GM23338 (cell line): ENCODE results near the gene PHC3. TPM values are rescaled to one million over a fixed set of nuclear protein-coding genes. Genes with fewer than 3 reads are reported as not detected.

Experiments used
- ATAC-seq: fragments of 200-7000 bp; cut with Tn5 transposase; 3 replicates; pipeline ENCODE4 v1.9.1; 2020
- DNase-seq: peaks from one replicate; pipeline ENCODE4 v3.0.0-alpha.2; 2015; ENCODE audit warnings: low spot score
- H2AFZ ChIP-seq: fragments of 200-600 bp; sonication (generic); 2 replicates; pipeline ENCODE4 v1.8.0; 2016; ENCODE audit warnings: antibody characterized with exemption, mild to moderate bottlenecking, moderate library complexity
- H3F3A ChIP-seq: fragments of 200-600 bp; sonication (generic); replicated peaks from 2 replicates; pipeline ENCODE4 v1.8.0; 2017; ENCODE audit warnings: antibody characterized with exemption, mixed run types, low read depth
- H3K27ac ChIP-seq: fragments of 200-600 bp; sonication (generic); 2 replicates; pipeline ENCODE4 v1.6.1; 2016; ENCODE audit warnings: low read depth
- H3K27me3 ChIP-seq: fragments of 200-600 bp; sonication (generic); 2 replicates; pipeline ENCODE4 v1.8.0; 2016; ENCODE audit warnings: mild to moderate bottlenecking, mixed run types, moderate library complexity; ENCODE audit not compliant: insufficient read depth
- H3K36me3 ChIP-seq: fragments of 200-600 bp; sonication (generic); 2 replicates; pipeline ENCODE4 v1.8.0; 2016; ENCODE audit warnings: mild to moderate bottlenecking; ENCODE audit not compliant: insufficient read depth
- H3K4me1 ChIP-seq: fragments of 200-600 bp; sonication (generic); 2 replicates; pipeline ENCODE4 v1.8.0; 2016; ENCODE audit warnings: mild to moderate bottlenecking, moderate library complexity; ENCODE audit not compliant: insufficient read depth
- H3K4me2 ChIP-seq: fragments of 200-600 bp; sonication (generic); 2 replicates; pipeline ENCODE4 v1.7.1; 2017; ENCODE audit warnings: mixed run types
- H3K4me3 ChIP-seq: fragments of 200-600 bp; sonication (generic); 2 replicates; pipeline ENCODE4 v1.6.1; 2016; ENCODE audit warnings: mixed run types
- H3K79me2 ChIP-seq: fragments of 200-600 bp; sonication (generic); replicated peaks from 2 replicates; pipeline ENCODE4 v1.8.0; 2017; ENCODE audit warnings: mild to moderate bottlenecking; ENCODE audit not compliant: insufficient read depth
- H3K9me2 ChIP-seq: fragments of 200-600 bp; sonication (generic); 2 replicates; pipeline ENCODE4 v1.8.0; 2017; ENCODE audit not compliant: insufficient read depth
- H4K20me1 ChIP-seq: fragments of 200-600 bp; sonication (generic); replicated peaks from 2 replicates; pipeline ENCODE4 v1.8.0; 2017; ENCODE audit warnings: mild to moderate bottlenecking; ENCODE audit not compliant: insufficient read depth
- H3K27ac Mint-ChIP-seq: 2 replicates; pipeline ENCODE4 v1.8.0; 2020; ENCODE audit warnings: inconsistent platforms, mild to moderate bottlenecking, moderate library complexity, mixed read lengths
- H3K27me3 Mint-ChIP-seq: 3 replicates; pipeline ENCODE4 v1.8.0; 2022; ENCODE audit warnings: low read depth, mild to moderate bottlenecking, moderate library complexity, mixed read lengths, inconsistent platforms; ENCODE audit not compliant: insufficient read depth, poor library complexity
- H3K36me3 Mint-ChIP-seq: 3 replicates; pipeline ENCODE4 v1.8.0; 2021; ENCODE audit warnings: low read depth, mild to moderate bottlenecking, inconsistent platforms, moderate library complexity, mixed read lengths
- H3K4me1 Mint-ChIP-seq: 3 replicates; pipeline ENCODE4 v1.8.0; 2020; ENCODE audit warnings: mild to moderate bottlenecking, inconsistent platforms, mixed read lengths
- H3K4me3 Mint-ChIP-seq: 3 replicates; pipeline ENCODE4 v1.8.0; 2021; ENCODE audit warnings: moderate library complexity, mild to moderate bottlenecking, inconsistent platforms, mixed read lengths
- H3K9me3 Mint-ChIP-seq: 3 replicates; pipeline ENCODE4 v1.8.0; 2020; ENCODE audit warnings: moderate library complexity, mild to moderate bottlenecking, inconsistent platforms, mixed read lengths
- CREB1 ChIP-seq: fragments of 250-450 bp; sonication (Bioruptor Pico); IDR thresholded peaks from 2 replicates; pipeline ENCODE4 v1.5.0; 2020; ENCODE audit warnings: low read depth, mild to moderate bottlenecking, moderate library complexity
- CTCF ChIP-seq, 2 experiments: fragments of 200-600 bp in 1 of 2; sonication (generic) in 1 of 2; conservative IDR thresholded peaks; 2 replicates each; pipeline versions ENCODE4 v1.5.1 to v1.6.1; 2016 to 2017; ENCODE audit warnings: antibody characterized with exemption in 2 of 2, low read depth in 2 of 2, mild to moderate bottlenecking in 2 of 2, moderate library complexity in 1 of 2
- EZH2 ChIP-seq: fragments of 200-600 bp; sonication (generic); IDR thresholded peaks from one replicate; pipeline ENCODE4 v1.8.0; 2017; ENCODE audit warnings: antibody characterized with exemption, mild to moderate bottlenecking, low read depth; ENCODE audit not compliant: unreplicated experiment
- EZH2phosphoT487 ChIP-seq: fragments of 200-600 bp; sonication (generic); IDR thresholded peaks from one replicate; pipeline ENCODE4 v1.8.1; 2018; ENCODE audit warnings: antibody characterized with exemption; ENCODE audit not compliant: unreplicated experiment
- REST ChIP-seq: IDR thresholded peaks from one replicate; pipeline ENCODE4 v1.6.1; 2018; ENCODE audit warnings: antibody characterized with exemption; ENCODE audit not compliant: unreplicated experiment
- STAT1 ChIP-seq: IDR thresholded peaks from one replicate; pipeline ENCODE4 v1.6.1; 2016; ENCODE audit warnings: antibody characterized with exemption; ENCODE audit not compliant: unreplicated experiment
- ZNF114 ChIP-seq: fragments of 250-450 bp; sonication (Bioruptor Pico); IDR thresholded peaks from 2 replicates; pipeline ENCODE4 v1.5.0; 2020; ENCODE audit warnings: mild to moderate bottlenecking, moderate library complexity
- polyA plus RNA-seq: library from polyadenylated mRNA; unstranded; fragments of >200 nt; fragmentation: Nextera tagmentation; extraction: Ambion mirVana; gene quantifications from 2 replicates; pipeline ENCODE4 v1.2.1, GENCODE V29; 2016
- total RNA-seq: library from RNA; depleted of rRNA; stranded (reverse); fragments of >200 nt; shearing (Covaris generic); gene quantifications from 2 replicates; pipeline ENCODE4 v1.2.3, GENCODE V29; 2014

PHC3 gene
- total and polyA plus RNA-seq, 2 experiments from 2014 or later, result 23.9 to 83.5 TPM

- TF ChIP-seq REST, result no peak
Observed at GRCh38 chr3:170154569-170155143, 26.9 kb downstream of the PHC3 start (continued).

- H3K36me3 ChIP-seq, result no peaks in the 10 kb centered on the region
- DNase-seq (no peak), ATAC-seq (no peak)
- H3K27ac Mint-ChIP-seq, result no peak overlapping the region
- no peak overlapping the region for H3K4me2 ChIP-seq
- no peak overlapping the region for H2AFZ ChIP-seq
- no peaks in the 10 kb centered on the region for H3K9me3 Mint-ChIP-seq
- peaks cover 7% of the 10 kb centered on the region; the same call in 2 of the 3 replicates for H3K36me3 Mint-ChIP-seq
- peaks cover 93% of the 10 kb centered on the region for H3K79me2 ChIP-seq
- no peaks in the 10 kb centered on the region for H3K9me2 ChIP-seq
- no peak overlapping the region for H3K4me3 Mint-ChIP-seq
- TF ChIP-seq CTCF (conservative IDR thresholded peaks at IDR 0.05; ENCODE audit: low read depth in 2 of 2) (no peak), EZH2phosphoT487 (no peak), EZH2 (no peak), ZNF114 (CRISPR knock-in tag) (no peak)
- H3K4me1 ChIP-seq, result peaks cover 7% of the 10 kb centered on the region; the same call in 1 of the 2 replicates
- H3K27me3 ChIP-seq, result no peaks in the 10 kb centered on the region
- no peaks in the 10 kb centered on the region for H3K27me3 Mint-ChIP-seq
- H3F3A ChIP-seq, result no peaks in the 10 kb centered on the region
- H4K20me1 ChIP-seq, result peaks cover 7% of the 10 kb centered on the region
- H3K4me3 ChIP-seq, result no peak overlapping the region
- peaks cover 10% of the 10 kb centered on the region for H3K4me1 Mint-ChIP-seq
- H3K27ac ChIP-seq, result no peak overlapping the region
Observed at GRCh38 chr3:170154084-170154483, 27.4 kb downstream of the PHC3 start.

GRCh38 chr3:170151536-170151935 lies 30.0 kb downstream of the PHC3 start:
- H3K4me3 Mint-ChIP-seq, result no peak overlapping the region
- TF ChIP-seq REST (no peak), EZH2phosphoT487 (no peak), STAT1 (no peak), ZNF114 (CRISPR knock-in tag) (no peak), CREB1 (CRISPR knock-in tag) (no peak)

More at GRCh38 chr3:170151536-170151935, 30.0 kb downstream of the PHC3 start:
- H3K4me1 ChIP-seq, result peaks cover 7% of the 10 kb centered on the region; the same call in 1 of the 2 replicates
- Mint-ChIP-seq H3K36me3 (peaks cover 11% of the 10 kb centered on the region; the same call in 2 of the 3 replicates), H3K4me1 (peaks cover 10% of the 10 kb centered on the region), H3K9me3 (no peaks in the 10 kb centered on the region), H3K27ac (no peak overlapping the region), H3K27me3 (no peaks in the 10 kb centered on the region)
- 0 out of 2 replicates have a peak overlapping the region, but pooled peaks have one; percentile 48 for H3K27ac ChIP-seq
- H3K79me2 ChIP-seq, result peaks cover 92% of the 10 kb centered on the region
- H3K4me2 ChIP-seq, result no peak overlapping the region
- H3F3A ChIP-seq, result no peaks in the 10 kb centered on the region
- peaks cover 7% of the 10 kb centered on the region for H4K20me1 ChIP-seq
- no peaks in the 10 kb centered on the region for H3K36me3 ChIP-seq
- H2AFZ ChIP-seq, result no peak overlapping the region
- ATAC-seq (no peak), DNase-seq (no peak)
- no peak overlapping the region for H3K4me3 ChIP-seq
- H3K9me2 ChIP-seq, result no peaks in the 10 kb centered on the region
- no peaks in the 10 kb centered on the region for H3K27me3 ChIP-seq
